GM18508 (cell line): ENCODE results near the gene SLC6A12.

Source experiments
- ATAC-seq: cut with Tn5 transposase; IDR thresholded peaks from one replicate; pipeline ENCODE4 v1.9.1; 2021; ENCODE audit warnings: moderate number of reproducible peaks; ENCODE audit not compliant: insufficient read depth, unreplicated experiment

SLC6A12 gene

DNA sequence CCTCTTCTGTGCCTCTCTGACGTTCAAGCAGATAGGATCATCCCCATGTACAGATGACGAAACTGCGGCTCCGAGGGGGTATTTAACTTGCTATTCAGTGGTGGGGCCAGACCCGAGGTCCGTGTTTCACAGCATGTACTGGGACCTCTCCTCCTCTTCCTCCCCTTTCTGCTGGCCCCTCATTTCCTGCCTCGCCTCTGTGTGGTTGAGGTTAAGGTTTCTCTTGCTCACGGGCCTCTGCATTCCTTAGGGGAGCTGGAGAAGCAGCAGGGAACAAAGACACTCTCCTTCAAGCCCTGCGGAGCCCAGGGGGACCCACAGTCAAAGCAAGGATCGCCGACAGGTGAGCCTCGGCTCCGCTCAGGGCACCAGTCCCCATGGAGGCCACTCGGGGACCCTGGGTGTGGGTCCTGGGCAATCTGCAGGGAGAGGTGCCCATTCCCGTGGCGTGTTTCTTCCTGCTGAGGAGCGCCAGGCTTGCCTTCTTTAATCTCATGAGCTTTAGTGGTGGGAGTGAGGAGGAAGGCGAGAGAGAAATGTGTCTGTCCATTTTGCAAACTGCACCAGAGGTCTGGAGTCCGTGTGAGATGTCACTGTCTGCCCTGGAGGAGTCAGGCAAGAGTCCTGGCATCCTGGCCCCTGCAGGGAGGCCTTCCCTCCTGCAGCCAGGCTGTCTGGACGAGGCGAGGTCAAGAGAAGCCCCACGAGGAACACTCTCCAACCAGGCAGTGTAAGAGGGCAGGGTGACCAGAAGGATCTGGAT, 45.0 kb downstream of the SLC6A12 start:
- no peak for ATAC-seq

DNA sequence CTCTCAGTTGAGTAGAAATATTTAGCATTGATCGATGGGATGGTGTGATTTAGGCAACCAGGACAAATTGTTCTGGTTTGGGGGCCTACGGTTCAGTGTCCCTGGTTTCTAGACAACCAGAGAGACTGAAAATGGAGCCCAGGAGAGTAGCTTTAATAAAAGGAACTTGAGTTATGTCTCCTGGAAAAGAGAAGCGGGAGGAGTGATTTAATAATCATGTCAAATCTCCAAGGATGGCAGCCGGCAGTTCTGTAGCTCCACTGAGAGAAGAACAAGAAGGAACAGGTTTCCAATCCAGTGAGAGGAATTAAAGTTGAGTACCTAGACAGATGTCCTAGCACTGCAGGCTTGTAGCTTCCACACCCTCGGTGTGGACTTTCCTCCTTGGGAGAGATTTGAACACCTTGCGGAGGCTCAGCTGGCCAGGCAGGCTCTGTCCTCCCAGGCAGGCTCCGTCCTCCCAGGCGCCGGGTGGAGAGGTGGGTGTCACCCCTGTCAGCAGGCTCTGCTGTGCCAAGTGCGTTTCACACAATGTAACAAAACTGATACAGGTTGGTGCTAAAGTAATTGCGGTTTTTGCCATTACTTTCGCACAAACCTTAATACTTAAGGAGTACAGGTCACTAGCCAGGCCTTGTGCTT, 45.9 kb downstream of the SLC6A12 start:
- ATAC-seq, result no peak

GRCh38 chr12:166425-167075, 47.4 kb downstream of the SLC6A12 start:
- no peak for ATAC-seq

DNA sequence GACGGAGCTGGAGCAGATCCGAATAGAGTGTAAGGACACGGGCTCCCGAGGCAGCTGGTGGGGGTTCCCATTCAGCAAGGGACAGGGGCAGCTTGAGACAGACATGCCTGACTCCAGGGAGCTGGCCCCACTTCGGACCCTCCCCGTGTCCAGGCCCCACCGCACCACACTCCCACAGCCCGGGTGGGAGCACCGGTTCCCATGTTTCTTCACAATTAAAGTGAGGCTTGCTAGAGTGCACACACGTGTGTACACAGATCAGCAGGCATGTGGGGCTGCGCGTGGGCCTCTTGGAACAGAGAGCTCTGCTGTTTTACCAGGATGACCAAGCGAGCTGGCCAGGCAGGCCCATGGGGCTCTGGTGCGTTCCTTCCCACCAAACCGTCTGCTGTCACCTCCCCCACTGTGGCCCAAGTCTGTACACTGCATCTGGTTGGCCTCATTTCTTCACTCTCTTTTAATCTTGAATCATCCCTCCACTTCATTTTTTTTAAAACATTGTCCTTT, 48.0 kb downstream of the SLC6A12 start:
- ATAC-seq, result no peak

GRCh38 chr12:164207-164606, 49.8 kb downstream of the SLC6A12 start:
- ATAC-seq, result no peak

DNA sequence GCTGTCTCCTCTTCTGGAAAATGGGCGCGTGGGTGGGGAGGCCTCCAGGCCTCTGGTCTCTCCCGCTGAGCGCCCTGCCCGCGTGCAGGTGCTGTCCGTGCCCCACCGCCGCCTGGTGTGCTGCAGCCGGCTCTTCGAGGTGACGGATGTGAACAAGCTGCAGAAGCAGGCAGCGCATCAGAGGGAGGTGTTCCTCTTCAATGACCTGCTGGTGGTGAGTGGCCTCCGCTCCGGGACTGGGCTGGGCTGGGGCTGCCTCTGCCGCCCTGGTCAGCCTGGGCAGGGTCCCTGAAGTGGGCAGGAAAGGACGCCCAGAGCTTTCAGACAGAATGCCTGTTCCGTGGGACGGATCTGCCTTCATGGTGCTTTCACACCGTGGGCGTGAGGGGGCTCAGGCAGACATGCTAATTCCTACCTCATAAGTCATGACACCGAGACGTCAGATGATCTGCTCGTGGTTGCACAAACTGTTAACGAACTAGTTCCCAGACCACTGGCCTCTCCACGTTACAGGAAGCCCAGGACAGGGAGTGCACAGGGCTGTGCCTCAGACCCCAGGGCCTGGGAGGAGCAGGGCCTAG, 50.5 kb downstream of the SLC6A12 start:
- ATAC-seq, result no peak

DNA sequence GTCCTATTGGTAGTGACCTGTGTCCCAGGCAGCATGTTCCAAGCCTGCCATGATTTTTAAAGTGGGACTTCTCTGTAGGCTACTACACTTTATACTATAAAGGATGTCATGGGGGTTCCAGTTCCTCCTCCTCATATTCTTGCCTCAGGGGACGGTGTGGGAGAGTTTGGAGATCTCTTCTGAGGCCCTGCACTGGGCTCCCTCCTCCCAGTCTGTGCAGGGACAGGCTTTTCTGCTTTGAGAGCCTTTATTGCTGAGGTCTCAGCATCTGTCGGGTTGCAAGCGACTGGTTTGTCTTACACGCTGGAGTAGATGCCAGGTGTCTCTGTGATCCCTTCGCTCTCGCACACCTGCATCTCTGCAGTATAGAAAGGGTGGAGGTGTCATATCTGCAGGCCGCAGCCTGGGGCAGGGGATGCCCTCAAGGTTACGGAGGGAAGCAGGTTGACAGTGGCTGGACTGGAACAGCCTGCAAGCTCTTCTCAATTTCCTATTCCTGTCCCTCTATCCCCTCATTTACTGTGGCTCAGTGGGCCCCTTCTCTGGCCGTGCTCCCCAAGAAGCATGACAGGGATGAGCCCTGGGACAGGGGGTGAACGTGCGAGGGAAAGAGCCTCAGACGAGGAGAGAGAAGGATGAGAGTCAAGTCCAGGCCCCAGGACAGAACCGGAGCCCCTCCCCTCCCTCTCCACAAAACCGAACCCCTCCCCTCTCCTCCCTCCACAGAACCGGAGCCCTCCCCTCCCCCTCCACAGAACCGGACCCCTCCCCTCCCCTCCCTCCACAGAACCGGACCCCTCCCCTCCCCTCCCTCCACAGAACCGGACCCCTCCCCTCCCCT, 51.3 kb downstream of the SLC6A12 start:
- no peak for ATAC-seq

GRCh38 chr12:161823-162222, 52.1 kb downstream of the SLC6A12 start:
- ATAC-seq, result no peak

DNA sequence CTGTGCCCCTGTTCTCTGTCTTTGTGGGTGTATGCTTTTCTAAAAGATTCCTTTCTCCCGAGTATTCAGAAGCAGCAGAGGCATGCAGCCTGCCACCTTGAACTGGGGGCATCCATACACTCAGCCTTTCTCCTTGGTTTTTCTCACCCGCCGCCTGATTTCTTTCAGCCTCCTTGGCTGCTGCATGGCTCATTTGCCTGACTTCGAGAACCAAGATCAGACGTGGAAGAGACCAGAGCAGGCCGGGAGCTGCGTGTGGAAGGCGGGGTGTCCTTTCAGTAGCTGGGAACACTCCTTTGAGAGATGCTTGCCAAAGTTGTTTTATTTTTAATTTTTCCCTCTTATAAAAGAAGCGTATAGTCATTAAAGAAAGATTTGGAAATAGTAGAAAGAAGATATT, 53.1 kb downstream of the SLC6A12 start:
- no peak for ATAC-seq

GRCh38 chr12:159156-159782, 54.7 kb downstream of the SLC6A12 start:
- ATAC-seq, result no peak

DNA sequence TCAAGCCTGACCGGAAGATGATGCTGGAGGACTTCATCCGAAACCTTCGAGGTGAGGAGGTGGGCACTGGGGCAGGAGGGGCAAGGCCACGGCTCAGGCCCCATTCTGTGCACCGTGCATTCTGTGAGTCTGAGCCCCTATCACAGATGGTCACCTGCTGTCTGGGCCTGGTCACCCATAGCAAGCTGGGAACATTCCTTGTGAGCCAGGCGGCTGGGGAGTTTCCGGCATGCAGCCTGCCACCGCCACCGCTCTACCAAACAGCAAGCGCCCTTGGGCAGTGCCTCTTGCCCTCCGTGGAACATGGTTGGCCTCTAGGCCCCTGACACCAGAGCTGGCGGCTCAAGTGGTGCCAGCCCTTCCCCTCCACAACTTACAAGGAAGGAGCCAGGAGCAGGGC, 56.3 kb downstream of the SLC6A12 start:
- no peak for ATAC-seq

DNA sequence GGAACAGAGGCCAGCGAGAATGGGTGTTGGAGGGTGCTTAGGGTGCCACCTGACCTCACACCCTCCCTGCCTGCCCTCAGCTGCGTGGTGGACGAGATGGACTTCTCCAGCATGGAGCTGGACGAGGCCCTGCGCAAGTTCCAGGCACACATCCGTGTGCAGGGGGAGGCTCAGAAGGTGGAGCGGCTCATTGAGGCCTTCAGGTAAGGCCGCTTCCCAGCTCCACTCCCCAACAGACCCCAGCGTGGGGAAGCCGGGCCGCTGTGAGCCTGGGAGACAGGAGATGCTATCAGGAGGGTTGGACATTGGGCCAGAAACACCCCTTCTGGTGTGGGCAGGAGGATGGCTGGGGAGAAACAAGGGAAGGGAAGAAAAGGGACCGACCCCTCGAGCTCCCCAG, 57.0 kb downstream of the SLC6A12 start:
- ATAC-seq, result no peak

GRCh38 chr12:155646-156045, 58.3 kb downstream of the SLC6A12 start:
- ATAC-seq, result no peak

DNA sequence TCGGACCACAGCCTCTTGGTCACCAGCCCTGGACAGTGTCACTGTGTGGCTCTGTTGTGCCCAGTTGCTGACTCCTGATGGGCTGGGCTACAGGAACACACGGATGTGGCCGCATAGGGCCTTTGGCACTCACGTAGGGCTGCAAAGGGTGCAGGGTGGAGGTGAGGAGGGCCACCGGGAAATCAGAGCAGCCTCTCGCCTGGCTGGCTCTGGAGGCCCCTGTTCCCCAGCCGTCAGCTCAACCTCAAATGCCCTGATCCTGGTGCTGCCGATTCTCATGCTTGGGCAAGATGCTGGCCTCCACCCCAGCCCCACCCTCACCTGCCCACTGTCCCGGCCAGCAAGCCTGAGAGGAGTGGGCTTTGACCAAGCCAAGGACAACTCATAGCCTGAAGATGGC, 59.0 kb downstream of the SLC6A12 start:
- ATAC-seq, result no peak

DNA sequence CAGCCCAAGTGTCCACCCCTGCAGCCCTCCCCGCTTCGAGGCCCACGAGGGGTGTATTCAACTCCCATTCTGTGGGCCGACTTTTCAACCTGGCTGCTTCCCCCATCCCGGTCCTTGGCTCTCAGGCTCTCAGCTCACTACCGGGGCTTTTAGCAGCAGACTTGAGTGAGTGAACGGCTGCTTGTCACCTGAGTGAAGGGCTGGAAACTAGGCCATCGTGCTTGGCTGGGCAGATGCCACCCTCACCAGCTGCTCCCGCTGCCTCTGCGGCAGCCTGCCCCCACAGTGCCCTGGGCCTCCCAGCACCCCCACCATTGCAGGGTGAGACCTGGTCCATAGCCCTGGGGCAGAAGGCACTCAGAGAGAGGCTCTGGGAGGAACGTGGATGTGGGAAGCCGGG, 59.9 kb downstream of the SLC6A12 start:
- ATAC-seq, result no peak

DNA sequence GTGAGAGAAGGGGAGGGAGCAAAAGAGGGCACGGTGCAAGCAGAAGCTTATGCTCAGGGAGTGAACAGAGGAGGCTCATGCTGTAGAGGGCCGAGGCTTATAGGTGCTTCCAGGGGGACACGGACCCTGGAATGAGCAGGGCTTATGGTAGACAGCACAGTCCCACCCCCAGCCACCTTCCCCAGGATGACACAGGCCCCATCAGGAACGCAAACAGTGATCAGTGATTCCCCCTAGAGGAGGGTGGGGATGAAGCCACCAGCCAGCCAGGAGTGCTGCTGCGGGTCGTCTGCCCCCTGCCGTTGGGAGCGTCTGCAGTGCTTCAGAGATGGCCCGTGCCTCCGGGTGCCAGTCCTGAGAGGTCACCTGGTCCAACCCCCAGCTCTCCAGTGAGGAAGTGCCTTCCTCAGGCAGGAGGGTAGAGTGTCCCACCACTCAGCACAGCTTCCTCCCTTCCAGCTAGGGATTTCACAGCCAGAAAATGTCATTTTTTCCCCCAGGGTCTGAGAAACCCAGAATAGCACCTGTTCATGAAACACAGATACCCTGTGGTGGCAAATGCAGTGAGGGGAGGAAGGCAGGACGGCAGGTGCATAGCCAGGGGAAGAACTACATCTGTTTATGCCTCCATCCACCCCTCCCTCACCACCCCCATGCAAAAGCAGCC, 60.7 kb downstream of the SLC6A12 start:
- ATAC-seq, result no peak

DNA sequence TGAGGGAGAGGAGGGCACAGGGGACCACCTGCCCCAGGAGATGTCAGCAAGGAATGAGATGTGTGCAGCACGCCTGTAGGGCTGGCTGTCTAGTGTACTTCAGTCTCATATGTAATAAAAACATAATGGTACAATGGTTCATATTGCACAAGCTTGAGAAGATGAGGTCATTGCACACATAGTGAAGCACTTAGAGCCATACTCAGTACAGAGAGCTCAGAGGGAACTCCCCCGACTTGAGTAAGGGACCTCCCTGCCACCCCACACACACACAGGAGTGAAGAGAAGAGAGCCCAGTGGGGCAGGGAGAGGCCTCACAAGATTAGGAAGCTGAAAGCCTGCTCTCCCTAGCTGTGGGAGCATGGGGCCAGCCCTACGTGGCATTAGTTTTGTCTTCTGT, 61.5 kb downstream of the SLC6A12 start:
- ATAC-seq, result no peak

DNA sequence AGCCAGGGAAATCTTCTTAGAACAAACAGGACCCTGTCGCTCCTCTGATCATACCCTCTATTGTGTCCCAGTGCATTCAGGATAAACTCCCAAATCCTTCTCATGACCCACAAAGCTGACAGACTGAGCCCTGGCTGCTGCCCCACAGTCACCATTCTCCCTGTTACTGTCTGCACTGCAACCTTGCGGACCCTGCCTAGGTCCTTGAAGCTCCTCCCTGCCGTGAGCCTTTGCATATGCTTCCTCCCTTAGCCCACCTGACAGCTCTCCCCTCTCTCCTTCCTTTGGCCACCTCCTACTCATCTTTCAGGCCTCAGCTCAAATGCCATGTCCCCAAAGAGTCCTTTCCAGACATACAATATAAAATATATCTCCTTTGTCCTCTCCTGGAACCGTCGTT, 62.4 kb downstream of the SLC6A12 start:
- ATAC-seq, result no peak

DNA sequence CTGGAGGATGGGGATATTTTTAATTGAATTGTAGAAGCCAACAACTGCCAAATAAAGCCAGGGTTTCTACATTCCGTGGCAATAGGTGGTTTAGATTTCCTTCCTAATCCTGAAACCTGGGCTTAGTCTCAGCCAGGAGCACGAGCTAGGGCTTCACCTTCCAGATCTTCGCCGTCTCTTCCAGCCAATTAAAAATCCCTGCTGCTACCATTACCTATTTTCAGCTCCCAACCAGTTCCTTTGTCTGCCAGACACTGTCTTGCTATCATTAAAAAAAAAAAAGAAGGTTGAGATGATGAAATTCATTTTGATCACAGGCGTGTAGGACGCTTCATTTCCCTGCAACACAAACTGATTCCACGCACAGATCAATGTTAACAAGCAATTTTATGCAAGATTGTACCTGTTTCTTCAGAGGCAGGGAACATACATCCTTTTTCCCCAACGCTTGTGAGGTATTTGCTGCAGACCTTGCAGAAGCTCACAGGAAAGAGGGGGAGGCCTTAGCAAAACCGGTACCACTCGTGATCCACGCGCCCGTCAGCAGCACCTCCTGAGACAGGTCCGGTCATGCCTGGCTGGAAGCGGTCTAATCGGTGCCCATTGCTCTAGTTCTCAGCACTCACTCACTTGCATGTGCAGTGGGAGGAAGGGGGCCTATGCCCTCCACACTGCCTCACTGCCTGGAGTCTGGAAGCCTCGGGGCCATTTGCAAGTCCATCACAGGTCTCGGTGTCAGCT, 65.1 kb downstream of the SLC6A12 start:
- no peak for ATAC-seq
